Central memory CD8-positive, alpha-beta T cell (primary cell): ENCODE measurements around the gene DUSP19.

Experiments used
- ATAC-seq: fragments of 150-1000 bp; cut with Tn5 transposase; replicated peaks from 2 replicates; pipeline ENCODE4 v1.10.0; 2022; ENCODE audit warnings: mild to moderate bottlenecking, moderate FRiP score, moderate number of reproducible peaks; ENCODE audit not compliant: poor library complexity, severe bottlenecking; ENCODE audit errors: extremely low read depth
- DNase-seq, 2 donors: peaks; one replicate each; pipeline ENCODE4 v3.0.0; 2021; ENCODE audit warnings: low spot score in 2 of 2
- H3K27ac Mint-ChIP-seq: one replicate; pipeline ENCODE4 v1.8.0; 2022; ENCODE audit warnings: low read depth, mild to moderate bottlenecking, moderate library complexity, mixed read lengths
- H3K27me3 Mint-ChIP-seq: one replicate; pipeline ENCODE4 v1.8.0; 2022; ENCODE audit warnings: mixed read lengths
- H3K36me3 Mint-ChIP-seq: one replicate; pipeline ENCODE4 v1.8.0; 2022; ENCODE audit warnings: mild to moderate bottlenecking, moderate library complexity, mixed read lengths; ENCODE audit not compliant: insufficient read depth
- H3K4me1 Mint-ChIP-seq: one replicate; pipeline ENCODE4 v1.8.0; 2022; ENCODE audit warnings: mixed read lengths
- H3K4me3 Mint-ChIP-seq: one replicate; pipeline ENCODE4 v1.8.0; 2022; ENCODE audit warnings: mild to moderate bottlenecking, moderate library complexity, mixed read lengths
- H3K9me3 Mint-ChIP-seq: one replicate; pipeline ENCODE4 v1.8.0; 2022; ENCODE audit warnings: mixed read lengths

DUSP19 gene

GRCh38 chr2:183123117-183123958, 44.8 kb downstream of the DUSP19 start:
- peaks cover 18% of the 10 kb centered on the region for H3K4me1 Mint-ChIP-seq
- H3K9me3 Mint-ChIP-seq = no peaks in the 10 kb centered on the region
- H3K36me3 Mint-ChIP-seq = peaks cover 11% of the 10 kb centered on the region
- no peak for DNase-seq
- H3K27ac Mint-ChIP-seq = peak overlapping the region; percentile 91
- no peak for ATAC-seq
- H3K27me3 Mint-ChIP-seq = peaks cover 37% of the 10 kb centered on the region
- peak overlapping the region; percentile 88 for H3K4me3 Mint-ChIP-seq

DNA sequence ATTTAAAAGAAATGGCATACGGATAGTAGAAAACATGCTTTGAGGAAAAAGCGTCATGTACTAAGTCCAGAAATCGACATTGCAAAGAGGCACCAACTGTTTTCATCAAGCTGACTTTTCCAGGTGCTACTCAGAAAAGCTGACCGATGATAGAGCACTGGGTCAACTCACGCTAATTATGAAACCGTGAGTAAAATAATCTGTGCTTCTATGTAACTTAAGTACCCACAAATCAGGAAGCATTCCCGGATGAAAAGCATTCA, 45.3 kb downstream of the DUSP19 start:
- H3K9me3 Mint-ChIP-seq = no peaks in the 10 kb centered on the region
- ATAC-seq (peak; percentile 4), DNase-seq (no peak)
- H3K4me3 Mint-ChIP-seq = peak overlapping the region; percentile 88
- H3K36me3 Mint-ChIP-seq = peaks cover 11% of the 10 kb centered on the region
- H3K27me3 Mint-ChIP-seq = peaks cover 36% of the 10 kb centered on the region
- H3K4me1 Mint-ChIP-seq = peaks cover 20% of the 10 kb centered on the region
- peak overlapping the region; percentile 91 for H3K27ac Mint-ChIP-seq

DNA sequence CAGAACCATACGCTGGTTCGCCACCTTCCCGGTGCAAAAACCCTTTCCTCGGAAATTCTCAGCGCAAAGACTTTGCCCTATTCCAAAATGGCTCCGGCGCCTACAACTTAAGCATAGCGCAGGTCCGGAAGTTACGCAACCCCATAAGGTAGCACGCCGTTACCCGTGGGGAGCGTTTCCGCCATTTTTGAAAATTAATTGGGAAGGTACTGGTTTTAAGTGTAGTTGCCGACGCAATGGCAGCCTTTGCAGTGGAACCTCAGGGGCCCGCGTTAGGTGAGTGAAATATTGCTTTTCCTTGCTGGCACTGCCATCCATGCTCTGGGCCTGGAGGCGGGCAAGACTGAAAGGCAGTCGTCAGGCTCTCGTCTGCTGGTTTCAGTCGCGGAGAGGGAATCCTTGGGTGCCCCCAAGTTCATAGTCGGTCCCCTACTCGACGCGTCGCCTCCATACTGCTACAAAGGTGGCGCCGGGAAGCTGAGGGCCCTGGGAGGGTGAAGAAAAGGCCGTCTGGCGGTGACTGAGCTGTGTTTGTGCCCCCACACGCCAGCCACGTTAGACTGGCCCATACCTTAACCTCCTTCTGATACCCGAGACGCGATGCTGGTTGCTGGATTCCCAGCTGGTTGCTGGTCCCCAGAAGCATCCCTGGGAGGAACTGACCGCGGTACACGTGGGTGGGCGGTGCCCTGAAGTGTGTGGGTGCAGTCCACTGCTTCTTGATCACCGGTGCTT, 45.8 kb downstream of the DUSP19 start, which contains the start of gene NUP35:
Gene NUP35 (plus strand): TSS at position 222 of the 735 bp plus-strand sequence. CDS start 15 bp downstream, at position 237.
- Mint-ChIP-seq H3K27ac (peak within 1 kb of the TSS; percentile 91), H3K4me3 (peak within 1 kb of the TSS; percentile 88), H3K4me1 (peaks cover 22% of the 10 kb centered on the region), H3K27me3 (peaks cover 31% of the 10 kb centered on the region), H3K36me3 (peaks cover 11% of the 10 kb centered on the region), H3K9me3 (no peaks in the 10 kb centered on the region)
- peak; percentile 75 to 87 for DNase-seq
- peak; percentile 93 for ATAC-seq

- ATAC-seq (no peak), DNase-seq (no peak)
- H3K9me3 Mint-ChIP-seq = no peaks in the 10 kb centered on the region
- H3K27ac Mint-ChIP-seq = peak overlapping the region; percentile 91
- peaks cover 11% of the 10 kb centered on the region for H3K36me3 Mint-ChIP-seq
- peaks cover 22% of the 10 kb centered on the region for H3K4me1 Mint-ChIP-seq
- peaks cover 25% of the 10 kb centered on the region for H3K27me3 Mint-ChIP-seq
- peak overlapping the region; percentile 88 for H3K4me3 Mint-ChIP-seq
Measured at GRCh38 chr2:183124957-183125255, 46.4 kb downstream of the DUSP19 start.

DNA sequence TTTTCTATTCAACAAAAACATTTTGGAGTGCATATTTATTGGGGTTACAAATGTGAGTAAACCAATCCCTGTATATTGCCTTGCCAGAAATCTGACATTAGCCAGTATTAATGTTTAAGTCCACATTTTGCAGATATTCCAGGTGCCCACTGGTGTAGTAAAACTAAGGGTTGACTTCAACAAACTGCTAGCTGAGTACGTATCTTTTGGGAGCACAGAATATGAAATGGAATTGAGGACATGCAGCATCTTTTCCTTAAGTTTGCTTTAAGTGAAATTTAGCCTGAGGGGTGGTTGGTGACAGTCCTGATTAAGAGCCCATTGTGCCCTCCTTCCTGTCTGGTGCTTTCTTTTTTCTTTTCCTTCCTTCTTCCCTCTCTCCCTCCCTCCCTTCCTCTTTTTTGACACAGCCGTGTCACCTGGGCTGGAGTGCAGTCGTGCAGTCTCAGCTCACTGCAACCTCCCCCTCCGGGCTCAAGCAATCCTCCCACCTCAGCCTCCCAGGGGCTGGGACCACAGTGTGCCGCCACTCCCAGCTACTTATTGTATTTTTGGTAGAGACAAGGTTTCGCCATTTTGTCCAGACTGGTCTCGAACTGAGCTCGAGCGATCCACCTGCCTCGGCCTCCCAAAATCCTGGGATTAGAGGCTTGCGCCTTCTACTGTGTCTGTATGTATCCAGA, 47.3 kb downstream of the DUSP19 start:
- peaks cover 17% of the 10 kb centered on the region for H3K27me3 Mint-ChIP-seq
- no peak for DNase-seq
- peaks cover 11% of the 10 kb centered on the region for H3K36me3 Mint-ChIP-seq
- no peak for ATAC-seq
- H3K27ac Mint-ChIP-seq = peak overlapping the region; percentile 91
- H3K4me3 Mint-ChIP-seq = peak overlapping the region; percentile 88
- H3K4me1 Mint-ChIP-seq = peaks cover 22% of the 10 kb centered on the region
- H3K9me3 Mint-ChIP-seq = no peaks in the 10 kb centered on the region

DNA sequence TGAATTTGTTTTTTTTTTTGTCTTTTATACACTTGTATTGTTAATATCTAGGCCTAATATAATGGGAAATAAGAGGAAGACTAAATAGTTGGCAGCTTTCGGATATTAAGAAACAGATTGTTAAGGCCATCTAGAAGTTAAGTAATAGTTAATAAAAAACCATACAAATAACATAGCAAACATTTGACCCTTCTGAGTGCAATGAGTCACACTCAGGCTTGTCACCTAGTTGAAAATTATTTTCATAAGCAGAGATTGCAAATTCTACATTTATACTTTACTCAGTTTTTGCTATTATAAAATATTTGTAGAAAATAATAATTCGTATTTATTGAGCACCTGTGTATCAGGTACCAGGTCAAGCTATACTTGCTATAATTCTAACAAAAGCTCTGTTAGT, 48.1 kb downstream of the DUSP19 start:
- Mint-ChIP-seq H3K27me3 (peaks cover 8% of the 10 kb centered on the region), H3K27ac (no peak overlapping the region), H3K4me1 (peaks cover 22% of the 10 kb centered on the region), H3K9me3 (no peaks in the 10 kb centered on the region), H3K36me3 (peaks cover 13% of the 10 kb centered on the region), H3K4me3 (no peak overlapping the region)
- DNase-seq = no peak
- ATAC-seq = no peak

DNA sequence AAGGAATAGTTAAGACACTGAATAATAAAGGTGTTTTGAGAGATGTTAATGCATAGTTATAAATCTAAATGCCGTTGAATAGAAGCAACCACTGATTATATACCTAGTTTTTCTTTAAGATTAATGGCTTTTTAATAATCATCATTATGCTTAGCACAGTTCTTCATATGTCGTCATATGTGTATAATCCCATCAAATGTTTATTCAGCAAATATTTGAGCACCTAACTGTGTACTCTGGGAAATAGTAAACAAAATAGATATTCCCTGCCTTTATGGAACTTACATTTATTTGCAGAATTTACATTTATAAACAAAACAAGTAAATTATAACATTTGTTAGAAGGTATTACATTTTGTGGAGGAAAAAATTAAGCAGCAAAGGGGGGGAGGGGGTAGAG, 55.5 kb downstream of the DUSP19 start:
- no peak for DNase-seq
- no peak for ATAC-seq
- Mint-ChIP-seq H3K4me3 (no peak overlapping the region), H3K27me3 (no peaks in the 10 kb centered on the region), H3K36me3 (peaks cover 17% of the 10 kb centered on the region), H3K4me1 (peaks cover 7% of the 10 kb centered on the region), H3K27ac (no peak overlapping the region), H3K9me3 (no peaks in the 10 kb centered on the region)

- Mint-ChIP-seq H3K27me3 (no peaks in the 10 kb centered on the region), H3K4me3 (no peak overlapping the region), H3K36me3 (peaks cover 8% of the 10 kb centered on the region), H3K27ac (no peak overlapping the region), H3K4me1 (peaks cover 17% of the 10 kb centered on the region), H3K9me3 (no peaks in the 10 kb centered on the region)
- ATAC-seq = no peak
- no peak for DNase-seq
Measured at GRCh38 chr2:183148955-183149354, 70.4 kb downstream of the DUSP19 start.

GRCh38 chr2:183149489-183149888, 70.9 kb downstream of the DUSP19 start:
- H3K4me3 Mint-ChIP-seq = no peak overlapping the region
- no peak overlapping the region for H3K27ac Mint-ChIP-seq
- peaks cover 17% of the 10 kb centered on the region for H3K4me1 Mint-ChIP-seq
- H3K9me3 Mint-ChIP-seq = no peaks in the 10 kb centered on the region
- DNase-seq = no peak
- ATAC-seq = no peak
- H3K27me3 Mint-ChIP-seq = no peaks in the 10 kb centered on the region
- peaks cover 6% of the 10 kb centered on the region for H3K36me3 Mint-ChIP-seq
